K562 (cell line): ENCODE results near the gene PLP2. TPM values are rescaled to one million over a fixed set of nuclear protein-coding genes. Genes with fewer than 3 reads are reported as not detected.

ENCODE experiments used
- ARID1B ChIP-seq: fragments of 450-650 bp; IDR thresholded peaks from 2 replicates; pipeline ENCODE4 v1.6.1; 2016; ENCODE audit warnings: antibody characterized with exemption, mild to moderate bottlenecking, inconsistent platforms
- ARID2 ChIP-seq: fragments of 450-650 bp; IDR thresholded peaks from 2 replicates; pipeline ENCODE4 v1.6.1; 2017; ENCODE audit warnings: antibody characterized with exemption, mild to moderate bottlenecking
- CBFB ChIP-seq: sonication (generic); formaldehyde crosslinking; IDR thresholded peaks from 2 replicates; pipeline ENCODE4 v1.4.0; 2020; ENCODE audit warnings: mild to moderate bottlenecking, missing genetic modification reagents
- CHD1 ChIP-seq: fragments of 200-600 bp; sonication (generic); IDR thresholded peaks from one replicate; pipeline ENCODE4 v1.6.1; 2012; ENCODE audit warnings: mild to moderate bottlenecking, moderate library complexity, low read length, inconsistent platforms
- FOXM1 ChIP-seq, 2 experiments: fragments of 450-650 bp in 1 of 2; sonication (generic) in 1 of 2; formaldehyde crosslinking in 1 of 2; IDR thresholded peaks; 2 replicates each; pipeline versions ENCODE4 v1.6.1 to v1.9.0; 2017 to 2022; ENCODE audit warnings: low read depth in 2 of 2, mild to moderate bottlenecking in 2 of 2, missing genetic modification reagents in 1 of 2, moderate library complexity in 1 of 2
- GTF2E2 ChIP-seq: fragments of 200-800 bp; sonication (Bioruptor generic); IDR thresholded peaks from 2 replicates; pipeline ENCODE4 v1.6.1; 2016; ENCODE audit warnings: missing genetic modification characterization, missing compliant biosample characterization
- HIVEP1 ChIP-seq: fragments of 250-450 bp; sonication (Bioruptor Pico); IDR thresholded peaks from 2 replicates; pipeline ENCODE4 v1.4.0; 2020; ENCODE audit warnings: mild to moderate bottlenecking
- JUN ChIP-seq, 2 experiments: sonication (generic) in 1 of 2; formaldehyde crosslinking in 1 of 2; IDR thresholded peaks; 2 replicates each; pipeline versions ENCODE4 v1.6.1 to v1.8.0; 2012 to 2022; ENCODE audit warnings: borderline replicate concordance in 2 of 2, mild to moderate bottlenecking in 2 of 2, improper control_type of control experiment in 1 of 2, low read depth in 1 of 2, low read length in 1 of 2, missing genetic modification reagents in 1 of 2
- KAT8 ChIP-seq: fragments of 450-650 bp; IDR thresholded peaks from 2 replicates; pipeline ENCODE4 v1.6.1; 2016; ENCODE audit warnings: low read depth, mild to moderate bottlenecking
- MYBL2 ChIP-seq, 2 experiments: fragments of 450-650 bp in 1 of 2; sonication (generic) in 1 of 2; formaldehyde crosslinking in 1 of 2; IDR thresholded peaks; 2 replicates each; pipeline versions ENCODE4 v1.6.1 to v1.8.1; 2017 to 2022; ENCODE audit warnings: borderline replicate concordance in 1 of 2, inconsistent platforms in 1 of 2, low read depth in 1 of 2, mild to moderate bottlenecking in 1 of 2, missing genetic modification reagents in 1 of 2, moderate library complexity in 1 of 2
- NFIX ChIP-seq: fragments of 250-450 bp; sonication (Bioruptor Pico); IDR thresholded peaks from 2 replicates; pipeline ENCODE4 v1.4.0; 2020; ENCODE audit warnings: low read depth, mild to moderate bottlenecking, moderate library complexity
- PTTG1 ChIP-seq: fragments of 450-650 bp; IDR thresholded peaks from 2 replicates; pipeline ENCODE4 v1.6.1; 2016; ENCODE audit warnings: low read depth, mild to moderate bottlenecking, missing genetic modification characterization, missing compliant biosample characterization
- SOX6 ChIP-seq: fragments of 450-650 bp; IDR thresholded peaks from 2 replicates; pipeline ENCODE4 v1.6.1; 2014; ENCODE audit warnings: mild to moderate bottlenecking
- TEAD2 ChIP-seq: fragments of 450-650 bp; IDR thresholded peaks from 2 replicates; pipeline ENCODE4 v1.6.1; 2016; ENCODE audit warnings: missing genetic modification characterization, control low read depth, missing compliant biosample characterization
- ZFX ChIP-seq: sonication (generic); formaldehyde crosslinking; IDR thresholded peaks from 2 replicates; pipeline ENCODE4 v1.8.0; 2022; ENCODE audit warnings: mild to moderate bottlenecking, missing genetic modification reagents, moderate library complexity
- ZNF280A ChIP-seq: fragments of 450-650 bp; IDR thresholded peaks from 2 replicates; pipeline ENCODE4 v1.6.1; 2018; ENCODE audit warnings: mild to moderate bottlenecking, low read depth; ENCODE audit not compliant: partially characterized antibody
- ZNF311 ChIP-seq: fragments of 250-450 bp; sonication (Bioruptor Pico); IDR thresholded peaks from 2 replicates; pipeline ENCODE4 v1.4.0; 2020; ENCODE audit warnings: mild to moderate bottlenecking, moderate library complexity
- ZNF444 ChIP-seq: fragments of 250-450 bp; sonication (Bioruptor Pico); IDR thresholded peaks from 2 replicates; pipeline ENCODE4 v1.4.0; 2020; ENCODE audit warnings: mild to moderate bottlenecking, moderate library complexity
- ZNF561 ChIP-seq: fragments of 450-650 bp; formaldehyde crosslinking; conservative IDR thresholded peaks from 2 replicates; pipeline ENCODE4 v1.4.0; 2020; ENCODE audit warnings: mild to moderate bottlenecking, moderate library complexity
- polyA plus RNA-seq, 8 experiments: library from polyadenylated mRNA; depleted of rRNA in 4 of 8; stranded (reverse) in 5 of 8; unstranded in 3 of 8; fragments of >200 nt; fragmentation: Nextera tagmentation in 2 of 8; fragmentation: Illumina TruSeq in 1 of 8; extraction: Ambion mirVana in 2 of 8; extraction: Trizol in 1 of 8; gene quantifications; 2 replicates each; pipeline versions ENCODE4 v1.2.1 to v1.2.3, GENCODE V29; 2011 to 2014; ENCODE audit warnings: inconsistent platforms in 1 of 8, missing spikeins in 1 of 8
- total RNA-seq, 7 experiments: library from RNA; depleted of rRNA in 6 of 7; stranded (reverse); fragments of >200 nt in 6 of 7; fragmentation: Illumina TruSeq in 2 of 7; extraction: Trizol in 2 of 7; gene quantifications; 2 replicates each; pipeline versions ENCODE4 v1.2.1 to v1.2.3, GENCODE V29; 2011 to 2021; ENCODE audit warnings: low replicate concordance in 1 of 7

PLP2 gene
- total and polyA plus RNA-seq, 9 of the 15 experiments (the other 6 are each of a cell fraction or from before 2014, with no cell fraction given) = 34.7 to 236 (median 112) TPM

- no peak for TF ChIP-seq MYBL2 (IDR thresholded peaks at IDR 0.05; ENCODE audit: low read depth)
- TF ChIP-seq MYBL2 (CRISPR knock-in tag; IDR thresholded peaks at IDR 0.05; ENCODE audit: borderline replicate concordance) = no peak
- no peak for TF ChIP-seq HIVEP1 (CRISPR knock-in tag)
- no peak for TF ChIP-seq CHD1
- TF ChIP-seq PTTG1 (tag) = no peak
- no peak for TF ChIP-seq GTF2E2 (tag)
- peak; percentile 36; the same call in 1 of the 2 replicates for TF ChIP-seq SOX6
- no peak for TF ChIP-seq ZNF311 (CRISPR knock-in tag)
- no peak for TF ChIP-seq CBFB (CRISPR knock-in tag)
- TF ChIP-seq KAT8 = no peak
- no peak for TF ChIP-seq ARID2
- peak; percentile 37 for TF ChIP-seq ARID1B
- TF ChIP-seq FOXM1 (IDR thresholded peaks at IDR 0.05; ENCODE audit: low read depth) = no peak
- TF ChIP-seq FOXM1 (CRISPR knock-in tag; IDR thresholded peaks at IDR 0.05; ENCODE audit: low read depth) = no peak
- TF ChIP-seq ZNF444 (CRISPR knock-in tag) = no peak
- TF ChIP-seq ZNF280A = peak; percentile 81
- no peak for TF ChIP-seq NFIX (CRISPR knock-in tag)
- 0 out of 2 replicates have a peak, but pooled peaks have one; percentile 24 for TF ChIP-seq JUN (IDR thresholded peaks at IDR 0.05; ENCODE audit: borderline replicate concordance, low read depth, low read length)
- TF ChIP-seq JUN (CRISPR knock-in tag; IDR thresholded peaks at IDR 0.05; ENCODE audit: borderline replicate concordance) = no peak
- TF ChIP-seq TEAD2 = no peak
- TF ChIP-seq ZFX (CRISPR knock-in tag) = peak; percentile 21; the same call in 1 of the 2 replicates
- TF ChIP-seq ZNF561 (CRISPR knock-in tag) = no peak
These were observed 32.0 kb upstream of the PLP2 start (continued) for GRCh38 chrX:49139713-49140112.
